ENCODE measurements around the gene PIP4P1. TPM values are rescaled to one million over a fixed set of nuclear protein-coding genes. Genes with fewer than 3 reads are reported as not detected.

PIP4P1 gene
- total and polyA plus RNA-seq, 9 of the 15 experiments (the other 6 are each of a cell fraction or from before 2014, with no cell fraction given), result 5.3 to 20.9 (median 10.7) TPM

- no peak for TF ChIP-seq CREB5 (CRISPR knock-in tag; IDR thresholded peaks at IDR 0.05)
- peak; percentile 62 for TF ChIP-seq NCOR1 (IDR thresholded peaks at IDR 0.05)
- no peak for TF ChIP-seq ZNF707 (CRISPR knock-in tag; conservative IDR thresholded peaks at IDR 0.05)
- TF ChIP-seq KAT7 (CRISPR knock-in tag; IDR thresholded peaks at IDR 0.05; ENCODE audit: borderline replicate concordance), result no peak
- TF ChIP-seq ZNF592 (IDR thresholded peaks at IDR 0.05), result 0 out of 2 replicates have a peak, but pooled peaks have one; percentile 25
- peak; percentile 88 for TF ChIP-seq SMARCE1 (IDR thresholded peaks at IDR 0.05)
- no peak for TF ChIP-seq ZBTB17 (CRISPR knock-in tag; IDR thresholded peaks at IDR 0.05)
- no peak for TF ChIP-seq EGR1 (conservative IDR thresholded peaks at IDR 0.05)
- TF ChIP-seq RERE (CRISPR knock-in tag; IDR thresholded peaks at IDR 0.05; ENCODE audit: borderline replicate concordance), result no peak
- no peak for TF ChIP-seq FIP1L1 (IDR thresholded peaks at IDR 0.05; ENCODE audit: low read depth, low read length, poor library complexity, severe bottlenecking)
- TF ChIP-seq ZNF239 (CRISPR knock-in tag; IDR thresholded peaks at IDR 0.05), result no peak
- no peak for TF ChIP-seq ZC3H8 (IDR thresholded peaks at IDR 0.05)
- no peak for TF ChIP-seq LARP7 (IDR thresholded peaks at IDR 0.05)
- no peak for TF ChIP-seq ZNF24 (IDR thresholded peaks at IDR 0.05)
- no peak for TF ChIP-seq TFE3 (CRISPR knock-in tag; IDR thresholded peaks at IDR 0.05)
- 0 out of 2 replicates have a peak, but pooled peaks have one; percentile 22 for TF ChIP-seq POLR2AphosphoS5 (IDR thresholded peaks at IDR 0.05; ENCODE audit: control insufficient read depth, insufficient read depth, low read depth, low read length)
- no peak for TF ChIP-seq KLF6 (CRISPR knock-in tag; IDR thresholded peaks at IDR 0.05; ENCODE audit: borderline replicate concordance)
These were observed 21.1 kb upstream of the PIP4P1 start (continued) for GRCh38 chr14:20482382-20482781.
